Activated CD4-positive, alpha-beta T cell treated with anti-CD3 and anti-CD28 coated beads for 48 hours (primary cell): Measurements from ENCODE around the gene ZNF521.

Source experiments
- DNase-seq: peaks from one replicate; pipeline ENCODE4 v3.0.0-alpha.2; 2020

The ZNF521 gene

DNA sequence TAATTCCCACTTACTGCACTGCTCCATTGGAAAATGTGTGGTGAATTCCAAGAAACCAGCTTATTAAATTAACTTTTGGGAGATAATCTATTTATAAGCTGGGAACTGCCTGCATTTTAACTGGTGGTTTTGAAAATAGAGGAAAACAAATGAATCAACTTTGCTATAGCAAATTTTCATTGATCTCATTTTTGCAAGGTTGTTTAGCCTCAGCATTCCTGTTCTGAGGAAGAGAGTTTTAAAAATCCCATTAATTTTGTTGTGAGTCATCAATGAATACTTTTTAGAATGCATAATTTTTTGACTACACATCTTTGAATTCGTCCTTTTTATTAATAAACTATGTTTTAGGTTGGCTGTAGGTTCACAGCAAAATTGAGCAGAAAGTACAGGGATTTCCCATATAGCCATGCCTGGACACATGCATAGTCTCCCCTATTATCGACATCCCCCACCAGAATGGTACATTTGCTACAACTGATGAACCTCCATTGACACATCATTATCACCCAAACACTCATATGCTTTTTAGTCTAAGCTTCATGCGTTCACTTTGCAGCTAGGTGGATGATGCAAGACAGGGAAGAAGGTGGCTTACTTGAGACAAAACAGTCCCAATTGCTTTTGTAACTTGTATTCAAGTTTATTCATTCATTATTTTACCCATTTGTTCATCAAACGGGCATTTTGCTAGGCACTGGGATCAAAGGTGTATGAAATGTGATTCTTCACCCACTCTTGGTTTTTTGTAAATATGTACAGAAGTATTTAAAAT lies 106.9 kb downstream of the ZNF521 start:
- no peak for DNase-seq

DNA sequence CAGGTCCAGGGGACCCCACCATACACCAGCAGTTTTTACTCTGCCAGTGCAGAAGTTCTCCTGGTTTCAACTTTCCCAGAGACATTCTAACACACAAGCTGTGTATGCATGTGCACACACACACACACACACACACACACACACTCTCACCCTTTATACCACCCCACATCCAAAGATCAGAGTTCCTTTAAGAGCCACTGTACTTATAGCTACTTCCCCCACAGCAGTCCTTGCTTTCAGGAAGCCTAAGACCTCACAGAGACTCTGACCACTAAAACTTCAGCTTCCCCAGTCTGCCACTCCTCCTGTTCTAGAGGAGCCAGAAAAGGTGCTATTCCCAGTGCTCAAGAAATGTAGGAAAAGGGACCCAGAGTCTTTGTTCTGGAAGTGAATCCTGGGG lies 107.8 kb downstream of the ZNF521 start:
- no peak for DNase-seq

DNA sequence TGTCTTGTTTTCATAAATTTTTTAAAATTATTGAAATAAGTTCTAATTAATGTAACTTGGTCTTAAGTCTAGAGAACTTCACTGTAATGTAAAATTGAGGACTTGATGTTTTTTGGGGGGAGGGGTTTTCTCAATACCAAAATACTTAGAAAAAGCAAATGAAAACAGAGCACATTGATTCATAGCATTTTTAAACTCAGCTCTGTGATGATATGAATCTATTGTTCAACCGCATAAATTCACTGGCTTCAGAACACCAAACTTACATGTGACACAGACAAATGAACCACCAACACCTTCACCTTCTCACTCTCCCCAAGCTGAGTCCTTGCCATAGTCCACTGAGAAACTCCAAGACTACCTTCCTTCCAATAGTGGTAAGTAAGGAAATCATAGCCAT lies 108.2 kb downstream of the ZNF521 start:
- no peak for DNase-seq

DNA sequence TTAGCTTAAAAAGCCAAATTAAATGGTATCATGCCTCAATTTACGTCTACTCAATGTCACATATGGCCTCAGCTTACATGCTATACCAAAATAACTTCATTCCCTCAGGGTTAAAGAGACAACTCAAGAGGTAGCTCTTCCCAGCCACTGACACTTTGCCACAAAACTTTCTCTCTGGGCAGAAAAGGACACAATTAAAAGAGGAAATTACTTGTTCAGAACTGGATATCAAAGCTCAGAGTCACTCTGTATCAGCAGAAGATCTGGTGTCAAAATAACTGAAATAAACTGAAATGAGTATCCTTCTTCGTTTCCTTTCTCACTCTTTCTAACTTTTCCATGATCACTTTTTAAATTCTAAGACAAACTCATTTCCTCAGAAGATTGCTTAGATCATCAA lies 108.7 kb downstream of the ZNF521 start:
- no peak for DNase-seq

DNA sequence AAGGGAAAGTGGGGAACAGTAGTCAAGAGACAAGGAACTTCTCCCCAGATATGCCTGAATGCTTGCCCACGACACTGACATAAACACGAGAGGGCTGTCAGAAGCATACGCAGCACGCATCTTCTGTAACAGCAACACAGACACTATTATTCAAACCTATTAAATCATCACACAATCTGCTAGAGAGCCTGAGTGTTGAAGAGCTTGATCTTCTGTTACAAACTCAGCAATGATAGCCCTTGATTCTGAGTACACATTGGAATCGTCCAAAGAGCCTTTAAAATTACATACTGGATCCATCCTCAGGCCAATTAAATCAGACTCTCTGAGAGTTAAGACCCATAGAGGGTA lies 111.6 kb downstream of the ZNF521 start:
- no peak for DNase-seq

DNA sequence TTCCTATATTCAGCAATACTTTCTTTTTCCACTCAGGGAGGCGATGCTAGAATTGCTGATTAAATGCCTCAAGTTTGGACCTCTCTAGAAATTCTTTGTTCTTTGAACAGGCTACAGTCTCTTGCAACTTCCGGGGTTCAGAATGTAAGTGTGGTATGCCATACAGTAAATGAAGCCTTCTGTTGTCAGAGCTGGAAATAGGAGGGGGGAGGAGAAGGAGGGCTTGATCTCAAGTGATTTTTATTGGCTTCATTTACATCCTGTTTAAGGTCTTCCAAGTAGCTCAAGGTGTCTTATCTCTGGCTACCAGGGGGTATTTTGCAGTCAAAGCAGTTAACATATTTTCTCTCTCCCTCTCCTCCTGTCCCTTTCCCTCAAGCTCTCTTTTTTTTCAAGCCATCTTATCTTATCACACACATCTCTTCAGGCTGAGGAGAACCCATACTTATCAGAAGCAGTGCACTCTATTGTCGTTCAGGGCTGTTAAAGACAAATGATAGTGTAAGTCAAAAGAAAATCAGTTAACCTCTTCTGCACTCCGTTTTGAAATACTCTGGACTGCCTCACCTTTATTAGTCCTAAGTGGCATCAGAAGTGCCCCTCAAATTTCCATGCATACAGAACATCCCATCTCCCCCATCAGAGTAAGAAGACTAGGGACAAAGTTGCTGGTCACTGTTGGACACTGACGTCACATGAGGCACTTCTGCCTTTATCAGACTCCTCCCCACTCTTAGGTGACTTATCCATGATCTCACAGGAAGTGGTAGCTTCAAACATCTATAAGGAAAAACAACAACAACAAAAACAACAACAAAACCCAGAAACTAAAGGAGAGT lies 112.2 kb downstream of the ZNF521 start:
- no peak for DNase-seq

DNA sequence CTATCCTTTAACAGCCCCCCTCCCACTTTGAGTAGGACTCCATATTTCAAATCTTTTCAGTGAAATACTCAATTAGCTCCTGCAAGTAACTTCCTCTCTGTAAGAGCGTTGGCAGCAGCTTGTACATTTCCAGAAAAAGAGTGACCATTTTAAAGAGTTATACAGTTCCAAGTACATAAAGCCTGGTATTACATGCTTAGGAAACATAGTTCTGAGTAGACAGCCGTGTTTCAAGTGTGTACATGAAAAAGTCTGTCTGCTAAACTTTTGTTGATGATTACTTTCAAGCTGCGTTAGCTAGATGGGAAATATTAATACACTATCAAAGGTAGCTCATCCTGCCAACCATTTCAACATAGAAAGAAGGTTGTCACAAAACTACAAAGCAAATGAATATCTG lies 112.8 kb downstream of the ZNF521 start:
- DNase-seq, result no peak

DNA sequence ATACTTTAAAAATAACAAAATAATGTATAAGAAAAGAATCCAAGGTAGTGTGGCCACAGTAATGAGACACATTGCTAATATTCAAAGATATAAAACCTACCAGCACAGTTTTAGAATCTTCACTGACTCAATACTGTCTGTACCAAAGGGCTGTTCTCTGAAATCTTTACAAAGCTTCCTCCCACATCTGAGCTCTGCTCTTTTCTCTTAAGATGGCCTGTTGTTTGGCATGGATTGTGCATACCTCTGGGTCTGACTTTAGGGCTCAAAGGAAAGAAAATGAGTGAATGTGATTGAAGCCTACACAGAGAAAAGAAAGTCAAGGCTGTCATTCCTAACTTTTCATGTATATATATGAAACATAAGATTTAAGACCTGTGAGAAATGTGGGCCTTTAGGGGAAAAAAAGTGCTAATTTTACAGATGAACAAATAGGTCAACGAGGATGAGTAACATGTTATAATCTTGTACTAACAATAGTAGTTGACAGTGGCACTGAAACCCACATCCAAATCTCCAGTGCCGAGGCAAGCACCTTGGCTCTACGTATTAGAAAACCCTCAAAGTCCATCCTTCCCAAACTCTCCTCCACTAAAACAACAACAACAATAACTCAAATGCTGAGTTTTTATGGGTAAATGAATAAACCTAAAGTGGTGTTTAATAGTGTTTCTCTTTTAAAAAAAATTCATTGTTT lies 114.2 kb downstream of the ZNF521 start:
- DNase-seq, result no peak

DNA sequence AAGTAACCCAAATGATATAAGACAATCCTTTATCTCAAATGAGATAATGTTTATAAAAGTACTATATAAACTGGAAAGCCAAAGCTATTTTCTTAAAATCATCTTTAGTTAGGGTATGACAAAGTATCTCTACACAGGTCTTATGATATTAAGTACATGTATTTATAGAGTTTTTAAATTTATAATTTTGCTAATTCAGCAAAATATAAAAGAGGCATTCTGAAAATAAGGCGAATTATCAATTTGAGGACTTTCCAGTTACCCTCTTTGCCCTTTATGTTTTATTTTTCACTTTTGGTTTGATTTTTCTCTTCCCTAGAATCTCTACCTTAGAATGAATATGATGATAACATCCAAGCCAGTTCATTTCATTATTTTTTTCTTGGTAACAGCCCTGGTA lies 115.2 kb downstream of the ZNF521 start:
- no peak for DNase-seq

DNA sequence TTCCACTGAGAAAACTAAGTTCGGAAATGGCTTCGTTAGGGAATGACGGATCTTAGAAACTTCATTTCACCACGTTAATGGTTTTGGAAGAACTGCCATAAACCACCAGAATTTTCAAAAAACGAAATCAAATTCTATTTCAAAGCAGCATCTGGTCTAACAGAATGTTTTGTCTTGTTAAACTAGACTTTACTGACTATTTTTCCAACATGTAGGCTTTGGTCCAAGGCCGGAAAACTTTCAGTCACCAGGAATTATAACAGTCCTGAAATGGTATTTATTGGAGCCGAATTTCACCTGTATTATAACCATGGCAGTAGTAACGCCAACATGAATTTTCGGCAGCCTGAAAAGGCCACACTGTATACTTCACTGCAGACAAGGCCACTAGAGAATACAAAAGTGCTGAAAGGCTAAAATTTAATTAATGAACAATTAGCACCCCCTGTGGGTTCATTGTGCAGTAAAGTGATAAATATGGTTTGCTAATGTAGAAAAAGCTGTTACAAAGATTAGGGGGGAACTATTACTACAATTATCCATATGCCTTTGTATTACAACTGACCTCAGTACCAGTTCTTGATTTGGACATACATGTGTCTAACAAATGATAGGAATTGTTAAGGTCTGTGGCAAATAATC lies 116.4 kb downstream of the ZNF521 start:
- DNase-seq, result no peak

DNA sequence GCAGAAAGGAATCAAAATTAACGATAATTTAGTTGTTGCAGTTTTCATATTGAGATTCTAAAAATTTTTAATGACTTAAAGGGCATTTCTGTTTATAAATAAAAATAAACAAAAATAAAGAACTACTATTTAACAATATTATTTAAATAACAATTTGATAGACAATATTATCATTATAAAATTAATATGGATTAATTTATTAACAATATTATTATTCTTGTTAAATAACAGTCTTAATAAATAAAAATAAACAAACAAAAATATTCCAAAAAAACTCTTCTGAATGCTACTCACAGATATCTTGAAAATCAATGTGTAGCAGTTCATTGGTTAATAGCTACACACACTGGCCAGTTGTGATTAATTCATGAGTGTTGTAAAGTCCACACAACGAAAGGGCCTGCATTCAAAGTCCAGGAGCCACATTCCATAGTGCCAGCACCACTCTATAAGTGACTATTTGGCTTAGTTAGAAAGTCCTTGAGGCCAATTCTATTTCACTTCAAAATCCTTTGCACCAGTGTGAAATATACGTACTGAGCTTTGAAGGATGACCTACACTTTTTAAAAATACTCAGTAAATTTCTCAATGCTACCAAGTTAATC lies 117.1 kb downstream of the ZNF521 start:
- DNase-seq, result no peak

DNA sequence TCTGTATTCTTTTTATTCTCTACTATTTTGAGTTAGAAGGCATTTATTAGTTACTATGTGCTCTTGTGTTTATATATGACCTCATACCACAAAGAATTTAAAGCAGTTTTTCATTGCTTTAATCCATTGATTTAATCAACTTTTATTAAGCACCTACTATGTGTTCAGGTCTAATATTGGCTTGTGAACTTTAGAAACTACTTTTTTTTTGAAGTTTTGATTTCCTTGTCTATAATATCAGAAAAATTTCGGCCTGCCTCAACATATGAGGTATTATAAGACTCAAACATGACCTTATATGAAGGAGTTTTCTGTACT lies 117.7 kb downstream of the ZNF521 start:
- DNase-seq, result no peak

DNA sequence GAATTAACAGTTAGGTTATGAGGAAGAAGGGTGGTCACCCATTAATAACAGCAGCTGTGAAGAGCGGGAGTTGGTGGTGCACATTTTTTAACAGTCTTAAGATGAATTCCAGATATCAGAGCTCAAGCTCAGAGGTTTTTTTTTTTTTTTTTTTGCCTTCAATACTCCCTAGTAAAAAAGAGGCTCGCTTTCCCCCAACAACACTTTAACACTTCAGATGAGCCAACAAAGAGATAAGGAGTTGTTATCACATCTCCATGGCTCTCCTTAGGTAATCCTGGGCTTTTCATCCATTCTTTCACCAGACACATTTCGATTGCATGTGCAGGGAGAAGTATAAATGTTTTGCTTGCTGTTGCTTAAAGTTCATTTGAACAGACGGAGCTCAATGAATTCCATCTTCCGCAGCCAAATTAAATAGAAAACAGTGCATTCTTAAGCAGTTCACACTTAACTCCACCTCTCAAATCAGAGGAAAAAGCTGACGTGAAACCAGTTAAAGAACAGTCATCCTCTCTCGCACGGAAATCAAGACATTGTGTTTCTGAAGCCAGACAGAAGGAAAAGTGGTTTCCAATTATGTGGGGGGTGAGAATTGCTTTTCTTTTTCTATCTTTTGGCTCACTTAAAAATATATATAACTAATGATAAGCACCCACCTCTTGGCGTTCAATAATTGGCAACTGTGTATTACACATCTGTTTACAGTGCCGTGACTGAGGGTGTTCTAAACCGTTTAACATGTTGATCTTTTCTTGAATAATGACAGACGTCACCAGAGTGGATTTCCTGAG lies 118.2 kb downstream of the ZNF521 start:
- no peak for DNase-seq

DNA sequence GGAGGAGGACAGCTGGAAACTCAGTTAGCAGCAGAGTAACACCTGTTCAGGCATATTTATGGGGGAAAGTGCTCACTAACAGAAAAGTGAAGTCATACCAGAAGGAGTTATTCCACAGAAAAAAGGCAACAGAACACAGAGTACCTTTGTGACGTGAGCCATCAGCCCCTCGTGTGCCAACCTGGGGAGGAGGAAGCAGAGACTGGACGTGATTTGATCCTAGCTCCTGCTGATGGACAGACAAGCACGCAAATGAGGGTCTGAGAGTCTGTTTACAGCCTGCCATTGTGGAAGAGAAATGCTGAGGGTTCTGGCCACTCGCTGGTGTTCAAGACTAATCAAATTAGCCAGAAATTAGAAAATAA lies 120.7 kb downstream of the ZNF521 start:
- DNase-seq, result no peak

DNA sequence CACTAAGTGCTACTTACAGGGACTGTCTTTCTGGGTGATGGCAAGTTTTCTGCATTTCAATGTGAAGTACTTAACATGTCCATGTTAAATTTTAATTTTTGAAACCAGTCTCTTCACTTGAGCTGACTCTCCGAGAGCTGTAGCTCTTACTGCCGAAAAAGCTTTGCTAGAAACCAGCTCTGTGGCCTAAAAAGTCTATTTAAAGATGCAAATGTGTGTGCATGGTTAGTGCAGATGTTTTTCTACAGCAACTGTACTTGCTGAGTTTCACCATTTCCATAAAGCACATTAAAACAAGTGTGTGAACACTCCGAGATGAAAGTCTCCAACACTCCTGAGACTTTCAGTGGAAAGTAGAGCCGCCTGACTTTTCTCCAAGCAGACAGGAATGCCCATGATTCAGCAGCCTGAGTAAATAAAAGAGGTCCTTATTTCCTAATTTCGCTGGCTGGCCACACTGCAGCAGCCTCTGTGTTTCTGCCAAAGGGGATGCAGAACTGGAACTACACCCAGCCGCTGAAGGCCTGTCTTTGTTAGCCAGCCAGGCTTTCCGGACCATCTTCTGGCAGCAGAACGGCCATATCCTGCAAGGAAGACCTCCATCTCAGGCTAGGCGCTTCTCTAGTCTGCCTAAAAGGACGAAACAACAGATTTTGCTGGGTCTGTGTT lies 121.2 kb downstream of the ZNF521 start:
- no peak for DNase-seq

DNA sequence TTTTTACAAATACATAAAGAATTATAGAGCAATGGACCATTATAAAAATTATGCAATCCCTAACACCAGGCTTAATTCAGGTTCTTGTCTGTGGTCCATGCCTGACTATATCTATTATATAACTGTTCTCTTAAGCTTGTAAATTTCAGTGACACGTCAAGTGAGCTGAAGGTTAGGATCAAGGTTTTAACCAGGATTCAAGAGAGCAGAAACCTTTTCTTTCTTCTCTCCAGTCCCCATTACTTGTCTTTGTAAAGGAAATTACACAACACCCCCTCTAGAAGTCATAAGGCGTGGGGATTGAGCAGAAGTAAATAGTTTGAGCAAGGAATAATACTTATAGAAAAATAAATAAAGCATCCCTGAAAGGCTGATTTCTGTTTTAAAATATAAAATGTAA lies 122.0 kb downstream of the ZNF521 start:
- no peak for DNase-seq

DNA sequence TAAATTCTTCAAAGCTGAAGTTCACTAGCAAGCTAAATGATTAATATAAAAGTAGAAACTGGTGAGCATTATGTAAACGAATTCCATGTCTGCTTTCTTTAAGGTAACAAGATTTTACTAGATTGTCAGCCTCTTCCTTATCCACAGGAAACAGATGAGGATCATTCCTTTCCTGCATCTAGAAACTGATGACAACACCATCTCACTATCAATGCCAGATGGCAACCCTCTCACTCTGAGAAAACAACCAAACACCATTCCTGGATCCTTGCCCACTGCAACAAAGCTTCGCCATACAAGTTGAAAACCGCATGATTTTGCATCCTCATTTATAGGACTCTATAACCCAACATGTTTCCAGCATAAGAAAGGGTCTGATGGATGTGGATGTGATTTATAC lies 122.9 kb downstream of the ZNF521 start:
- DNase-seq, result no peak

DNA sequence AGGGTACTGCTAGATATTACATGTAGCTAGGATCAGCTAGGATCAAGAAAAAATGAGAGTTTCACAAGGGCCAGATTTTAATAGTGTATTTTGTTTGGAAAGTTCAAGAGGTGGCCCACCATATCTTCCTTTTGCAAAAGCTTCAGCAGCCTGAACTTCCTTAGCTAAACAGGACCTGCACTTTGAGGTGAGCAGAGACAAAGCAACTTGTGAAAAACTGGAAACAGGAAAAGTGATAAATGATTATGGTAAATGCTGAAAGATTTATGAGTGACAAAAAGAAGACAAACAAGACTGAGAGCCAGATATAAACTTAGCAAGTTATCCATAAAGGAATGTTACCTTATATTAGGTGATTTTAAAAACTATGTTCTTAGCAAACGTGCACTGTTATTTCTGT lies 123.6 kb downstream of the ZNF521 start:
- DNase-seq, result no peak

DNA sequence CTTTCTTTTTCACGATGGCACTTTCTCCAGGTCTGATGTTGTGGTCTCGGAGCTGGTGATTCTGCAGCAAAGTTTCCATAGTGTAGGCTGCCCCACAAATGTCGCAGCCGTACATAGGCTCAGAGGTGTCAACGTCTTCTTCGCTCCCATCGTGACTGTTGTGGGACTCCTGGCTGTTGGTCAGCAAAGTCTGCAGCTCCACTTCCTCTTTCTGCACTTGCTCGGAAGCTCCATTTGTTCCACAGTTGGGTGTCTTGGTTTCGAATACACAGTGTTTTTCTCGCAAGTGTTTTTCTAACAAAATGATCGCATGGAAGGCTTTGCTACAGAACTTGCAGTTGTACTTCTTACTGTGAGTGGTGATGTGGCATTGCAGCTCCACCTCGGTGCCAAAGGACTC lies 126.8 kb downstream of the ZNF521 start:
- DNase-seq, result no peak

DNA sequence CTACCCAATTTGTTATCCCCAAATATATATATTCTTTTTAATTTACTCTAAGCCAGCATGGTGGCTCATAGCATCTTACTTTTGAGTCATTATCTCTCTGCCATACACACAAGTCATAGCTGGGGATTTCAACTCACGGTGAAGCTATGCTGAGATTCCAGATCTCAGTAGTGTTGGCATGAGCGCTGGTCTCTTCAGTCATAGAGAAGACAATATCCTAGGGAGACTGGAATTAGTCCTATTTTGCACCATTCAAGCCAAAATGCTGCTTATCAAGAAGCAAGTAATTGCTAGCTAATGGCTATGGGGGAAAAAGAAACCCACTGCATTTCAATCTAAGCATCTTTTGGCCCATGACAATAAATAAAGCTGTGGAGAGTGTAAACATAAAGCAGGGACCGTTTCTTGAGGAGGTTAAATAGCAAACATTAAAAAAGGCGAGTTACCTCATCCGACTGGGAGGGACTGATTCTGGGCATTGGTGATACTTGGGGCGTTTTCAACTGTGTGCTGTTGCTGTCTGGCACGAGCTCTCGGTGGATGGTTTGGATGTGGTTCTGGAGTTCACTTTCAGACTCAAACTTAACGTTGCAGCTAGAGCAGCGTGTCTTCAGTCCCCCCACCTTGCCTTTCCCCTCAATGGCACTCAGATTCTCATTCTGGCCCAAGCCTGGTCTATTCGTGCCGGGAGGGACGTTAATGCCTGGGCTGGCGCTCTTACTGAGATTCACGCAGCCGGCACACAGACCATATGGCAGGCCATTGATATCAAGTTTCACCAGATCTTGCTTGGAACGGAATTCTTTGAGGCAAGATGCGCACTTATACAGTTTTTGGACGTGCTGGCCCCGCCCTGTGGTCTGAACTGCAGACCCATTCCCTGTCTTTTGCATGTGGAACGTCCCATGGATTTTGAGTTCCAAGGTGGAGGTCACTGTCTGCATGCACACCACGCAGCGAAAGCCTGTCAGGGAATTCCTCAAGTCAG lies 127.8 kb downstream of the ZNF521 start:
- DNase-seq, result no peak

DNA sequence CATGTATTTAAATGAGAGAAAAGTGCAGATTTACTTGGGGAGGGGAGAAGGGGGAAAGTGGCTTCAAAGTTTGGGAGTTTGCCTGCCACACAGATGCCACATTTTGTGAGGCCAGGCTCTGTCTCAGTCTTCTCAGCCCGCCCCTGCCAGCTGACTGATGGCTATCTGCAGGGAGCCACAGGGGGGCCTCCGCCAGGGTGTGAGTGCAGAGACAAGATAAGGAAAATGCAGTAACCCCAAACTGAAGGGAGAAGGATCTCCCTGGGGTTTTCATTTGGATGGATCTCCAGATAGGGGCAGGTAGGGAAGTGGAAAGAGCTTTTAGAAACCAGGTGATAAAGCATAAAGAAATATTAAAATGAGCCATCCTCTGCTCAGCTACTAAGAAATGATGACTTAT lies 128.8 kb downstream of the ZNF521 start:
- no peak for DNase-seq
